Measurements from ENCODE around the gene CMTM4.

DNA sequence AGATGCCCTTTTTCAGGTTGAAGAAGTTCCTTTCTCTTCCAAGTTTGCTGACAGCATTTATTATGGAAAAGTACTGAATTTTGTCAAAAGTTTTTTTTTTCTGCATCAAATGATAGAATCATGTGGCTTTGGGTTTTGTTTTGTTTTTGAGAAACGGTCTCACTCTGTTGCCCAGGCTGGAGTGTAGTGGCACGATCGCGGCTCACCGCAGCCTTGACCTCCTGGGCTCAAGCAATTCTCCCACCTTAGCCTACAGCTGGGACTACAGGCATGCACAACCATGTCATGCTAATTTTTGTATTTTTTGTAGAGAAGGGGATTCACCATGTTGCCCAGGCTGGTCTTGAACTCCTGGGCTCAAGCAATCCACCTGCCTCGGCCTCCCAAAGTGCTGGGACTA, 7.3 kb downstream of the CMTM4 start:
- TF ChIP-seq, protein P1, sequence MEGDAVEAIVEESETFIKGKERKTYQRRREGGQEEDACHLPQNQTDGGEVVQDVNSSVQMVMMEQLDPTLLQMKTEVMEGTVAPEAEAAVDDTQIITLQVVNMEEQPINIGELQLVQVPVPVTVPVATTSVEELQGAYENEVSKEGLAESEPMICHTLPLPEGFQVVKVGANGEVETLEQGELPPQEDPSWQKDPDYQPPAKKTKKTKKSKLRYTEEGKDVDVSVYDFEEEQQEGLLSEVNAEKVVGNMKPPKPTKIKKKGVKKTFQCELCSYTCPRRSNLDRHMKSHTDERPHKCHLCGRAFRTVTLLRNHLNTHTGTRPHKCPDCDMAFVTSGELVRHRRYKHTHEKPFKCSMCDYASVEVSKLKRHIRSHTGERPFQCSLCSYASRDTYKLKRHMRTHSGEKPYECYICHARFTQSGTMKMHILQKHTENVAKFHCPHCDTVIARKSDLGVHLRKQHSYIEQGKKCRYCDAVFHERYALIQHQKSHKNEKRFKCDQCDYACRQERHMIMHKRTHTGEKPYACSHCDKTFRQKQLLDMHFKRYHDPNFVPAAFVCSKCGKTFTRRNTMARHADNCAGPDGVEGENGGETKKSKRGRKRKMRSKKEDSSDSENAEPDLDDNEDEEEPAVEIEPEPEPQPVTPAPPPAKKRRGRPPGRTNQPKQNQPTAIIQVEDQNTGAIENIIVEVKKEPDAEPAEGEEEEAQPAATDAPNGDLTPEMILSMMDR (IDR thresholded peaks at IDR 0.05): no peak
- TF ChIP-seq POLR2AphosphoS5 (IDR thresholded peaks at IDR 0.05): no peak
- TF ChIP-seq EP300 (IDR thresholded peaks at IDR 0.05): no peak

Measured in gastroesophageal sphincter (tissue), 3 donors.